A172 (cell line): ENCODE data around the gene STARD13. TPM values are rescaled to one million over a fixed set of nuclear protein-coding genes. Genes with fewer than 3 reads are reported as not detected.

Experiments used
- DNase-seq: peaks from one replicate; pipeline ENCODE4 v3.0.0-alpha.2; 2015; ENCODE audit warnings: low spot score
- total RNA-seq: library from RNA; depleted of rRNA; stranded (reverse); fragments of >200 nt; shearing (Covaris generic); gene quantifications from 2 replicates; pipeline ENCODE4 v1.2.3, GENCODE V29; 2014

STARD13 gene
- total RNA-seq, 1 experiment from 2014 or later, result 8.3 TPM

DNA sequence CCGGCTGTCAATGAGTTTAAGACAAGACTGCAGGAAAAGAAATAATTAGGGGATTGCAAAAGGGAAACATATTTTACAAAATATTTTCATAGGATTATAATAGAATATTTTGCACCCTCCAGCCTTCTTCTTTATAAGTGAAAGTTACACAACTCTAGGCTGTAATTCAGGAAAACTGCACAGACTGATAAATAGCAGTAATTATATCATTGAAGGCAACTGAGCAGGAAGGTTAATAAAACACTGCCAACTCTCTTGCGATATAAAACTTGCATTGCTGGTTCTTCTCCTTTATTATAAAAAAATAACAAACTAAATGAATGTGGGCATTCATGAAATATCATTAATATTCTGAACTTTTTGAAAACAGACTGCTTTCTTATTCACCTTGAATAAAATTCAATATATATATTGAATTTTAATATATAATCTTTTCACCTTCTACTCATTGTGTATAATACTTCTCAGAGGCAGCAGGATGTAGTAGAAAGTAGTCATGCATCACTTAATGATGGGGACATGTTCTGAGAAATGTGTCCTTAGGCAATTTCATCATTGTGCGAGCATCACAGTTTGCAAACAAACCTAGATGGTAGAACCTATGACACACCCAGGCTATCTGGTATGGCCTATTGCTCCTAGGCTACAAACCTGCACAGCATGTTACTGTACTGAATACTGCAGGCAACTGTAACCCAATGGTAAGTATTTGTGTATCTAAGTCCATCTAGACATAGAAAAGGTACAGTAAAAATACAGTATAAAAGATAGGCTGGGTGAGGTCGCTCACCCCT lies 24.9 kb upstream of the STARD13 start:
- no peak for DNase-seq

DNA sequence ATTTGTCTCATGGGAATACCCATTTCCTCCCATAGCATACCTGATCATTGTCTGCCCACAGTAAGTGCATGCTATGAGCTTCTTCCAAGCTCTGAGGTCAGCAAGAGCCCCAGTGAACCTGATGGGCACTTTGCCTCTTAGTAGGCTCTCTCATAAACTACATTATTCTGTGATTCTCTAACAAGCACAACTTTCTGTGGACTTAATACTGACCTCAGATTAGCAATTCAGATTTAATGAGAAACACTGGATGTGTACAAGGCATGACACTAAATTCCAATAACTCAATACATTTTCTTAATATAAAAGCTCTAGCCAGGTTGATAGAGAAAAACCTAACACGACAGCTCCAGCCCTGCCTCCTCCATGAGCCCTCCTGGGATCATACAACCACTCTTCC lies 23.3 kb upstream of the STARD13 start:
- DNase-seq, result no peak

DNA sequence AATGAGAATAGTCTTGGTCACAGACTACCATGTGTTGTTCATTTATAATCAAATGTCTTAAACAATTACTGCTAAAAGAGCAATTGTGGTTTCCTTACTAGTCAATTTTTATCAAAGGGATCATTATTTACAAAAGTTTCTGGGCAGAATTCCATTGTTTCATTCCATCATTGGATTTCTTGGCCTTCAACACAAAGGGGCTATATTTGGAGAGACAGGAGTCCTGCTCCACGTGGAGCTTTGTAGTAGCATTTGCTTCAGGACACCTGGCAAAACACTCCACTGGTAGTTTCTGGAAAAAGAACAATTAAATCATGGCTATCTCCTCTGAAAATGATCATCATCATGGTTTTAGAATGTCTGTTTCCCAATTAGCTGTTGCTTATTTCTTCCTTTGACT lies 22.3 kb upstream of the STARD13 start:
- DNase-seq, result no peak

DNA sequence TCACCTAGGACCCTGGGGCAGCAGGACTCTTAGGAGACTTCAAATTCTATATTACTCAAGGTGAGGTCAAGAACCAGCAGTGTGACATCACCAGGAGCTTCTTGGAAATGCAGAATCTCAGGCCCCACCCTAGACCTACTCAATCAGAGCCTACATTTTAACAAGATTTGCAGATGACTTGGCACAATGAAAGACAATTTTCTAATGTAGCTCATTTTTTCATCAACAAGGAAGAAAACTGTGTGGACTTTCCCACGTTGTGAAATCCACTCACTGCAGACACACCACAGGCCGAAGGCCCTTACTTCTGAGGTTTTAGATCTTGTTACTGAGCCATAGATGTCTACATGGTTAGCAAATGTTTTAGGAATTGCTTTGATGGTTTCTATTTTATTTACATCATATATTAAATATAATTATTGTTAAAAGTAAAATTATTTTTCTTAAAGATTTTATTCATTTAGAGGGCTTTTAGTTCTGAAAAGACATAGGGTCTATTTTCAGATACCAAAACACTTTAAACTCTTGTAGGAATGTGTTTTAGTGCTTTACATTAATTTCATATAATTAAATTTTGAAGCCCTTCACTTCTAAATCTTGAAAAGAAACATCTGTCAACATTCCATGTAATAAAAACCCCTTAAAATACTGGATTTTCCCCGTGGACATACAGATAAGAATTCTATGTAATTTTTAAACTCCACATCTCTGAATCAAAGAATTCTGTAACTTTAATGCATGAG lies 18.5 kb upstream of the STARD13 start:
- no peak for DNase-seq

DNA sequence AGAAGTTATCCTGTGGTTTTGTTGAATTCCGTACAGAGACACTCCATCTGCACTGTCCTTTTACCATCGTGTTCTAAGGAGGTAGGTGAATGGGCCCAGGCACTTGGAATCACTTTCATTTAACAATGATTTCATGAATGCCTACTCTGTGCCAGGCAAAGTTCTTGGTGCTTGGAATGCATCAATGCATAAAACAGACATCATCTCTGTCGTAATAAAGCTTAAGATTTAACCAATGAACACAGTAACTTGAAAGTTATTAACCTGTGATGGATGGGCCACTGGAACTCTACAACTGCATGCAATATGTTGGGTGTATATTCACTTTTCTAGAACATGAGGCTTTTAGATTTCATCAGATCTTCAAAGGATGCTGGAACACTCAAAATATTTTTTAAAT lies 14.1 kb upstream of the STARD13 start:
- no peak for DNase-seq

DNA sequence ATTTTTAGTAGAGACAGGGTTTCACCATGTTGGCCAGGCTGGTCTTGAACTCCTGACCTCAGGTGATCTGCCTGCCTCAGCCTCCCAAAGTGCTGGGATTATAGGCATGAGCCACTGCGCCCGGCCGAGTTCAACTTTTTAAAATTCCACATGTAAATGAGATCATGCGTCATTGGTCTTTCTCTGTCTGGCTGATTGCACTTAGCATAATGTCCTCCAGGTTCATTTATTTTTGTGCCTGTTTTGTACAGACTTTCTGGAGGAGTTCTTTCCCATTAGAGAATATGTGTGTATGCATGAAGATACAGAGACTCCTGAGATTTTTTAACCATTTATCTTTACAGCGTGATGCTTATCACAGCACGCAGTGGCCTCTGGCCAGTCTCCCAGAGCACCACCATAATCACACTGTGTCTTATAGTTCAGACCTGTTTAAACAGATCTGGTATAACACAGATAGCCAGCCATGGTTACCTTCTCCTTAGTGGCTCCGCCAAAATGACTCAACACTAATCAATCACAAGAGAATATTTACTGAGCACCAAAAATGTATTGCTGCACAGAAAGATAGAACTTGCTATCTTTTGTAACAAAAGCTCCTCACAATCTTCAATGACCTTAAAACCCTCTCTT lies 11.4 kb upstream of the STARD13 start:
- DNase-seq, result no peak

DNA sequence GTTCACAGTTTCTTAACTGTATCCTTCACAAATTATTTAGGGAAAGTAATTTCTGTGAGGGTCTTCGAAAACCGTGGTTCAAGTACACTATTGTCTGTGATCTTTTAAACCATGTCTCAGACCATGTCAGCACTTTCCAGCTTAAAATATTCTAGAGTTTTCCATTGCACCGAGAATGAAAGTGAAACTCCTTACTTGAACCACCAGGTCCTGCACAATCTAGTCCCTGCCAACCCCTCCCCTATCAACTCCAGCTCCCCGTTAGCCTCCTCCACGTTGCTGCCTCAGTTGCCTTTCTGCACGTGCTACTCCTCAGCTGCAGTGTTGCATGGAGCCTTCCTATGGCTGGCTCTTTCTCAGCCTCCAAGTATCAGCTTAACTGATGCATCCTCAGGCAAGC lies 7.2 kb upstream of the STARD13 start:
- DNase-seq, result no peak

DNA sequence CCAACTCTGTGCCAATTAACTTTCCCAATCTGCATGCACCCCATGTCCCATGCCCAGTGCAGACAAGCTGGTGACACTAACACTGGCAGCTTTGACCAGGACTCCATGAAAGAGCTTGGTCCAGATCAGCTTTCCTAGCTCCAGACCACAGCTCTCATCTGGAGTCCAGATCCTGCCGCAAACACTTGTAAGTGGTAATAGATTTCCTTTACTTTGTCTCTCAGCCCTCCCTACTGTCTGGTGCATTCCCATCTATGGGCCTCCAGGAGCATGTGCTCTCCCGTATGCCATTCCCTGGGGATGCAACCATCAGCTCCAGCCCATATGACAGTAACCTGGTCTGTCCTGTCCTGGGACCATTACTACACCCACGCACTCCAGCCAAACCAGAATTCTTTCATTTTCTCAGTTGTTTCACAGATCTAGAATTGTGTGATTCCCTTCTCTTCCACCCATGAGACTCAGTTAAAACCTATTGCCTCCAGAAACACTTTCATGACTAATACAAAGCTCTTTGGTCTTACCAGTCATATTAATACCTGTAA lies 4.9 kb upstream of the STARD13 start:
- no peak for DNase-seq

DNA sequence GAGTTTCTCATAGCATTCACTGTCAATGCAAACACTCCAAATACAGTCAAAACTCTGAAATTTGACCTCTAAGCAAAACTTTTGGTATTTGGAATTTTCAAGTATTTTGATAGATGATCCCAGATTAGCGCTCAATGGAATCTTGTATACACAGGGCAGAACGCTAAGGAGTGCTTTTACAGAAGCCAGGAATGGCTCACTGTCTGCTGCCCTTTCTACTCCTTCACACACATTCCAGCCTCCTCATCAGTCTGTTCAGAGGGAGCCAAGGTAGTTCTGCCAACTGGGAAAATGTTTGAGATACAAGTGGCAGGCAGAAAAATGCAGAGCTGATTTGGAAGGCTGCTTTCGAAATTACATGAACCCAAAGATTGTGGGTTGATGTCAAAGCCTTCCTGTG lies 4.4 kb upstream of the STARD13 start:
- DNase-seq, result no peak

DNA sequence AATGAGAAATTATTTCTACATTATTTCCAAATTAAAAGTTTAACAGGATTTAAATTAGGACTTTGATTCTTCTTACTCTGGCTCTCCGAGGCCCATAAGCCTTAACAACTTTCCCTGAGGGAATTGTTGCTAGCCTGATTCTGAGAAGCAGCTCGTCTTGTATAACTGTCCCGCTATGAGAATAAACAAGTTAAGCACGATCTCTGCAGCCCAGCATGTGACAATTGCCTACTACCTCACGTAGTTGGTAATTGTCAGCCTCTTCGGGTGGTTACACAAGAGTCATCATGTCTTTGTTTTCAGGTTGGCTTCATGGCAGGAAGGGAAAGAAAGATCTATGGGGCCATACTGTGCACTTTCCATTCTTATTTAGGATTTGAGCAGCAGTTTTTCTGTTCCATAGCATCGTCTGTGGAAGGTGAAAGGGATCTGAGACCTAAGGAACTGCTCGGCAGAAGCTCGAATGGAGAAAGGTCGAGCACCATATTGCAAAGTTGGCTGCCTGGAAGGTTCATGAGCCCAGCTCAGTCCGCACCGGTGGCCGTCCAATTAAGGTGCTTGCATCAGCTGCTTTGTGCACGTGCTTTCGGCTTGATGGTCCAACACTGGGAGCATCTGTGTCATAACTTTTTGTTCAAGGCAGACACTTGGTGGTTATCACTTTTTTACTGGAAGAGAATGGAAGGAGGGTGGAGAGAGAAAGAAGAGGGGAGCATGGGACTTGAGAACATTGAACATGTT lies 1.8 kb upstream of the STARD13 start:
- no peak for DNase-seq

DNA sequence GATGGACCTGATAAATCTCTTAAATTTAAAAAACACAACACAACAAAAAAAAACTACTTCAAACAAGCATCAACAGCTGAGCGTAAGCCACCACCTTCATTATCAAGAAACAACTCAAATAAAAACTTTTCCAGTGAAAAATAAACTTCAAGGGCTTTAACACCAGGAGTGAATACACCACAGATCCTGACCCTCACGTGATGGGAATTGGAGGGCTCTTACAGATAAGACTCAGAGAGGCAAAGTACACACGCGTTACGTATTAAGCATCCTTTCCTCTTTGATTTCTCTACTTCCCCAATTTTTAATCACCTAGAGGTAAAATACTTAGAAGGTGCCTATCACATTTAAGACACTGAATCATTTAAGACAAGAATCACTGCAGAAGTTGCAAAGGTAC lies 573 bp upstream of the STARD13 start:
- DNase-seq, result no peak

DNA sequence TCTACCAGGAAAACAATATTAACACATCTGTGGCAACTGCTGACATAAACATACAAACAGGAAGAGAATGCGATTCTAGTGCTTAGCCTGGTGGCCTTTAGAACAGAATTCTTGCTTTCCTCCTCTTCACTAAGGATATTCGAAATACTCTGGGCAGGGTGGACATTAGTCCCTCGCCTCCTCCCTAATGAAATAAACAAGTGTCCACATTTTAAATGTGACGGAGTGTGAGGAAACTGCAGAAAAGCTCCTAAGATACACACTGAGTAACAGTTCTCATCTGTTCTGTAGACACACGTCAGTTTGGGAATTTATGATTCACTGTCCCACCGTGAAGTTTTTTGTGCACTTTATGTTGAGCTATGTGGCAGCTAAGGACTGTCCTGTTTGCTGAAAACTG lies 639 bp downstream of the STARD13 start:
- DNase-seq, result no peak

DNA sequence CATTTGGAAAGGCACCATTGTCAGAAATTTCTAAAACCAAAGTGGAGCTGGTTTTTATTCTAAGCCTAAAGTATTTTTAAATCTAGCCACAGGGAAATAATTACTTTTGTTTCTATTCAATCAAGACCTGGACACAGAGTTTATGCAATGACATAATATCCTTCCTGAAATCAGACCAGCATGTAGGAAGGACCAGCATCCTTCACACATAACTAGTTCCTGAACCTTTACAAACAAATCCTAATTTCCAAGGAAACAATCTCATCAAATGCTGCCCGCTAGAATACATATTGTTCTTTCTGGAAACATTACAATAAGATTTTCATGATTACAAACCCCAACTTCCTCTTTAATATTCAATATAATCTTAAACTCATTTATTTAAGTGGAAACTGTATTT lies 1.5 kb downstream of the STARD13 start:
- DNase-seq, result no peak

DNA sequence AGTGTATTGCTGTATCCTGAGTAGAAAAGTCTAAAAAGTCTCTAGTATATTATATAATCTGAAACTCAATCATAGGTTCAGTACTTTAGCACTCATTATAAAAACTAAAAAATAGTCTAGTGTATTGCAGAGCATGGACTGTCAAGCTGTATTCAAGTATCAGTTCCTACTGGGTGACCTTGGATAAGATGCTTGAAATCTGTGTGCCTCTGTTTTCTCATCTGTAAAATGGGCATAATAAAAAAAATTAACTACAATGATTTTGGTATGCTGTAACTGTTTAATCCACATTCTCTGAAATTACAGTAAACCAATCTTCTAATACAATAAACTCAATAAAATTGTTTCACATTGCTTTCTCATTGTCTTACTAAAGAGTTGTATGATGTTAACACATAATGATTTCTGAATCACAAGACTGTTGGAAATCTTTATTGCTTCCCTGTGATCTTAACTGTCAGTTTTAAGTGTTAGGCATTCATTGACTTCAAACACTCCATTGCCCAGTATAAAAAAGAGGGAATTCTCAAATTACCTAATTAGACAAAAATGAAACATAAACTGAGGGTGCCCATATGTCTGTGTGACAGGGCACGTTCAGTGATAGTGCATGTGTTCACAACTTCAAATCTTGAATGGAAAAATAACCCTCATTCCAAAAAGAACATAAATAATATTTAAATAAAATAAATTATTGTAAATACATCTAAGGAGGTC lies 2.2 kb downstream of the STARD13 start:
- no peak for DNase-seq

DNA sequence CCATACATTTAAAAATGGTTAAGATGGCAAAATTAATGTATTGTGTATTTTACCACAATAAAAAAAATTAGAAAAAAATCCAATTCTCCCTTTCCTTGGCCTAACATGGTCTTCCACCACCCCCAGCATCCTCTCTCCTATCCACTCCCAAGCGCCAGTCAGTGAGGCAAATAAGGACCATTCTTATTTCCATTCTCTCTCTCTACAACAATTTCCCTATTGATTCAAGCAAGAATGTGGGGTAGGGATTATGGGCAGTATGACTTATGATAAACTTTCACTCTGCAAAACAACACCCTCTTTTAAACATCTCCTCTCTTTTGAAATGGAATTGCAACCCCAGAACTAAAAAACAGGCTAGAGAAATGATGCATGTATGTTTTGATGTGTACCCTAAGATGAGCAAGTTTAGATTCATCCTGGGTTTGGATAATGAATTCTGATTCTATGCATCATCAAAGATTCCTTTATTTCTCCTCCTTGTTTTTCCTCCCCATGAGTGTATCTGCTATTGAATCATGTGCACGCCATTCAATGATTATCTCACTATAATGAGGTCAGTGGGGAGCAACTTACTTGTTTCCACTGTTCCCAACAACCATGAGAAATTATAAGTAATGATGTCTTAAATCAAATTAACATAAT lies 3.5 kb downstream of the STARD13 start:
- peak; percentile 53 for DNase-seq

DNA sequence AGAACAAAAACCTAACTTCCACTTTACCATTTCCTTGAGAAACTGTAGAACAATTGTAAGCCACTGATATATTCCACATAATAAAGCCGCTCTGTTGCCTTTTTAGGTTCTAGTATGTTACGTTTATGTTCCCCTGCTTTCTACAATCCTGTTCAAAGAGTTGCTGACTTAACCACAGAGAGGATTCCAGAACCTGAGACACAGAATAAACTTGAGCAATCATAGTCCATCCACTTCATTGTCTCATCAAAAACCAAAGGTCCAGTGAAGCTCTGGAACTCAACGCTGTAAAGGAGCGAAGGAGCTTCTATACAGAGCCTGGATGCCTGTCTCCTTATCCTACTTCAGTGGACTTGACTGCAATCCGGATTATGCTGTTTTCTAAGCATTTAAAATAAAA lies 4.6 kb downstream of the STARD13 start:
- DNase-seq, result no peak

DNA sequence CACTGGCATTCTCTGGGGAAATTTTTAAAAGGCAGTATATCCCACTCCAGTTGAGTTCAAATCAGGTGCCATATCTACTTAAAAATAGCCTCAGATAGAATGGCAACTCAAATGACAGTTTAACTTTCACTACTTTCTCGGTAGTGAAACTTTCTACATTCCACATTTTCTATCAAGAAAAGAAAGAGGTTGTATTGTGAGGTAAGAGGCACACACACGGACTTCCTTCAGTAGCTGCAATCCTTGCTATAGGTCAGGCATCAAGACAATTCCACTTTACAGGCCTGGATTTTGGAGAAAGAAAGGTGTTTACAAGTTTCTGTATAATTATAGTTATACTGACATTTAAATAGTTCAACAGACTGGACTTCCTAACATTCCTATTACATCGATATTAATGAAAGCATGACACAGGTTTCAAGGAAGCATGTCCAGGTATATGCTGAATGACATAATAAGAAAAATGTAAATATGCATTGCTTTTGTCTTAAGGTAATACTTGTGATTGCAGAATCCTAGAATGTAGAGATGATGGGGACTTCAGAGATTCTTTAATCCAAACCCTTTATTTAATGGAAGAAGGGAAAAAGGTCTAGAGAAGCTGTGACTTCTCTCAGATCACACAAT lies 5.2 kb downstream of the STARD13 start:
- DNase-seq, result no peak

DNA sequence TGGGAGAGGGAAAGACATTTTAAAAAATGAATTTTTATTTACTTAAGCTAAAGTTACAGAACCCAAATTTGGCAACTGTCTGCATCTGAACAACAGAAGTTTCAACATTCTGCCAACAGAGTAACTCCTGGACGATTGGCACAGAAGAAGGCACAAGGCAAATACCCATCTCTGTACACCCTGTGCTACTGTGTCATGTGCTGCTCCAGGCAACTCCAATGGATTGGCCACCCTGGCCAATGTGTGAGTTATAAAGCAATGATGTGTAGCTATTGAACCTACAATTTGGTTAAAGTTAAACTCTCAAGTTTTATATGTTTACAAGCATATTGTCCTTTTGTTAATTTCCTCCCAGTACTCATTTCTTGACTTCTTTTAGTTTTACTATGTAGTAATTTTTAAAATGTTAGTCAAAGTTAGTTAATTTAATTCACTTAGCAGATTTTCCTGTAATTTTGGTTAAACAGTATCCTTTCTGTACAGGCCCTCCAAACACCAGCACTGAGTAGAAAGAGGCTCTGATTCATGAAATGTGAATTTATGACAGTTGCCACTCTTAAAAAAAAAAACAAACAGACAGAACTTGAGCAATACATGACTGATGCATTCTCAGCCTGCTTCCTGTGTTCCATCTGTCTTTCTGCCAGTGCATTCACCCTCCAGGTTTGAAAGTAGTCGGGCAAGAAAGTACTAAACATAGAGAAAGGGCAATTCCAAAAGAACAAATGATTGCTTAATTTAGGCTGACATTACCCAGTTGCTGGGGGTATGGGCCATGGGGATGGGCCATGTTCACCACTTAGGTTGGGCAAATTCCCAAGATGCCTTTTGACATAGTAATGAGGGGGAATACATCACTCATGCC lies 5.9 kb downstream of the STARD13 start:
- peak; percentile 82 for DNase-seq

DNA sequence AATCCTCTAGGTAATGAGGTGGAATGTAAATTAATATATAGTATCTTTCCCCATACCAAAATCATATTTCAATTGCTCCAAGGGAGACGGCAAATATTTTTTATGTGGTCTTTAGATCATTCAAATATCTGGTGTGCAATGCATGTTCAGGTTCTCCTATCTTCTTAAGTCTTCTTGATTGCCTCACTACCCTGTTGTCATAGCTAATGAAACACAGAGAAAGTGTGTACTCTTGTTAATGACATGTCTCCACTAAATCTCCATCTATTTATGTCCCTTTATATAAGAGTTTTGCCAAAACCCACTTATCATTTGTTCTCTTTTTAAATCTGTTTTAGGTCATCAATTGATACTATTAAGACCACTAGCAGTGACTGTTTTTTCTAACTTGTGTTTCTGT lies 6.6 kb downstream of the STARD13 start:
- no peak for DNase-seq
